Jurkat, Clone E6-1 (cell line): ENCODE measurements around the gene ANXA5.
"Not testable (repeated sequence)": the region's sequence is repeated elsewhere in the genome, so short reads cannot be mapped to it uniquely, and the experiment has no call there.

ENCODE experiments used
- DNase-seq: peaks from one replicate; pipeline ENCODE4 v3.0.0-alpha.2; 2011; ENCODE audit warnings: low read depth, low spot score
- H3K4me3 ChIP-seq: 2 replicates; pipeline ENCODE4 v1.5.1; 2011; ENCODE audit warnings: mild to moderate bottlenecking, low read length, control low read depth, moderate library complexity

Gene ANXA5

GRCh38 chr4:121685257-121685656 is 11.5 kb downstream of the ANXA5 start:
- no peak for DNase-seq
- no peak overlapping the region for H3K4me3 ChIP-seq

GRCh38 chr4:121684561-121684960 is 12.2 kb downstream of the ANXA5 start:
- no peak for DNase-seq
- no peak overlapping the region for H3K4me3 ChIP-seq

- no peak for DNase-seq
- no peak overlapping the region for H3K4me3 ChIP-seq
These were observed 12.8 kb downstream of the ANXA5 start for GRCh38 chr4:121684016-121684415.

- no peak for DNase-seq
- H3K4me3 ChIP-seq: no peak overlapping the region
These were observed 16.2 kb downstream of the ANXA5 start for GRCh38 chr4:121680571-121680970.

- DNase-seq: no peak
- H3K4me3 ChIP-seq: no peak overlapping the region
These were observed 16.8 kb downstream of the ANXA5 start for GRCh38 chr4:121679951-121680350.

GRCh38 chr4:121679267-121679666 is 17.5 kb downstream of the ANXA5 start:
- DNase-seq: no peak

GRCh38 chr4:121677524-121677923 is 19.3 kb downstream of the ANXA5 start:
- no peak overlapping the region for H3K4me3 ChIP-seq

More at GRCh38 chr4:121679267-121679666, 17.5 kb downstream of the ANXA5 start:
- no peak overlapping the region for H3K4me3 ChIP-seq

GRCh38 chr4:121676345-121677075 is 20.3 kb downstream of the ANXA5 start:
- H3K4me3 ChIP-seq: no peak overlapping the region
- DNase-seq: no peak

More at GRCh38 chr4:121677524-121677923, 19.3 kb downstream of the ANXA5 start:
- DNase-seq: no peak

- no peak for DNase-seq
- H3K4me3 ChIP-seq: no peak overlapping the region
These were observed 21.1 kb downstream of the ANXA5 start for GRCh38 chr4:121675715-121676114.

- no peak overlapping the region for H3K4me3 ChIP-seq
- no peak for DNase-seq
These were observed 22.1 kb downstream of the ANXA5 start for GRCh38 chr4:121674696-121675095.

GRCh38 chr4:121674191-121674590 is 22.6 kb downstream of the ANXA5 start:
- no peak for DNase-seq

GRCh38 chr4:121669163-121669550 is 27.6 kb downstream of the ANXA5 start:
- peak; percentile 9 for DNase-seq
- no peak overlapping the region for H3K4me3 ChIP-seq

More at GRCh38 chr4:121674191-121674590, 22.6 kb downstream of the ANXA5 start:
- H3K4me3 ChIP-seq: no peak overlapping the region

- H3K4me3 ChIP-seq: no peak overlapping the region
- DNase-seq: no peak
These were observed 28.2 kb downstream of the ANXA5 start for GRCh38 chr4:121668368-121669162.

GRCh38 chr4:121666091-121666679 is 30.6 kb downstream of the ANXA5 start:
- H3K4me3 ChIP-seq: no peak overlapping the region
- no peak for DNase-seq

GRCh38 chr4:121665371-121665770 is 31.4 kb downstream of the ANXA5 start:
- no peak overlapping the region for H3K4me3 ChIP-seq
- no peak for DNase-seq

GRCh38 chr4:121662225-121662624 is 34.6 kb downstream of the ANXA5 start:
- DNase-seq: no peak
- no peak overlapping the region for H3K4me3 ChIP-seq

- H3K4me3 ChIP-seq: not testable (repeated sequence)
- peak; percentile 8 for DNase-seq
These were observed 36.4 kb downstream of the ANXA5 start for GRCh38 chr4:121660175-121660933.

GRCh38 chr4:121658125-121658524 is 38.7 kb downstream of the ANXA5 start:
- no peak overlapping the region for H3K4me3 ChIP-seq
- no peak for DNase-seq

- no peak overlapping the region for H3K4me3 ChIP-seq
- DNase-seq: peak; percentile 37
These were observed 40.5 kb downstream of the ANXA5 start for GRCh38 chr4:121656269-121656641.
